ENCODE results near the gene FBXO47. TPM values are rescaled to one million over a fixed set of nuclear protein-coding genes. Genes with fewer than 3 reads are reported as not detected.
"Not testable (repeated sequence)": the region's sequence is repeated elsewhere in the genome, so short reads cannot be mapped to it uniquely, and the experiment has no call there.

FBXO47 gene
- total and polyA plus RNA-seq, 3 donors from 2014 or later: 5.8 to 11.6 (median 6.3) TPM

GRCh38 chr17:38981636-38982035 lies 14.4 kb upstream of the FBXO47 start:
- H3K4me1 ChIP-seq: no peaks in the 10 kb centered on the region
- no peak overlapping the region for H3K4me3 ChIP-seq
- TF ChIP-seq CTCF (IDR thresholded peaks at IDR 0.05) (no peak), POLR2A (IDR thresholded peaks at IDR 0.05) (no peak)
- H3K9me3 ChIP-seq: no peaks in the 10 kb centered on the region
- 51 to 63% methylated on average over 2 of the region's 2 CpGs for WGBS, 2 donors
- H3K27ac ChIP-seq: no peak overlapping the region
- intact Hi-C loops (cut with DNase I; ENCODE audit: low total_unique reads): loop anchor here (5.0 to 10.0 kb wide), 2 partner anchors 103 to 171 kb away; partner anchors contain the start of gene PLXDC1
- H3K36me3 ChIP-seq (ENCODE audit: low read depth, missing control alignments): no peaks in the 10 kb centered on the region
- H3K27me3 ChIP-seq: no peaks in the 10 kb centered on the region
- DNase-seq: no peak

GRCh38 chr17:38980490-38981217 lies 13.5 kb upstream of the FBXO47 start:
- intact Hi-C loops (cut with DNase I; ENCODE audit: low total_unique reads): loop anchor here (5.0 to 10.0 kb wide), 2 partner anchors 104 to 172 kb away; partner anchors contain the start of gene PLXDC1
- DNase-seq: no peak
- H3K4me3 ChIP-seq: no peak overlapping the region
- H3K27me3 ChIP-seq: no peaks in the 10 kb centered on the region
- no peaks in the 10 kb centered on the region for H3K4me1 ChIP-seq
- no peak for TF ChIP-seq POLR2A (IDR thresholded peaks at IDR 0.05)
- no peak for TF ChIP-seq CTCF (IDR thresholded peaks at IDR 0.05)
- H3K27ac ChIP-seq: no peak overlapping the region
- no peaks in the 10 kb centered on the region for H3K36me3 ChIP-seq (ENCODE audit: low read depth, missing control alignments)
- no peaks in the 10 kb centered on the region for H3K9me3 ChIP-seq
- 36 to 59% methylated on average over 3 of the region's 3 CpGs for WGBS, 2 donors

GRCh38 chr17:38978180-38978579 lies 11.0 kb upstream of the FBXO47 start:
- Histone ChIP-seq H3K27me3 (no peaks in the 10 kb centered on the region), H3K4me3 (no peak overlapping the region), H3K36me3 (ENCODE audit: low read depth, missing control alignments) (no peaks in the 10 kb centered on the region), H3K9me3 (no peaks in the 10 kb centered on the region), H3K4me1 (no peaks in the 10 kb centered on the region), H3K27ac (no peak overlapping the region)
- intact Hi-C loops (cut with DNase I; ENCODE audit: low total_unique reads): no loop called here
- no peak for DNase-seq
- 95 to 96% methylated on average over 4 of the region's 4 CpGs for WGBS, 2 donors
- no peak for TF ChIP-seq POLR2A (IDR thresholded peaks at IDR 0.05)
- no peak for TF ChIP-seq CTCF (IDR thresholded peaks at IDR 0.05)

- H3K4me3 ChIP-seq; H3K4me1 ChIP-seq; H3K27ac ChIP-seq; H3K36me3 ChIP-seq (ENCODE audit: low read depth, missing control alignments); DNase-seq; intact Hi-C loops (cut with DNase I; ENCODE audit: low total_unique reads); H3K27me3 ChIP-seq; H3K9me3 ChIP-seq: not testable (repeated sequence)
- WGBS, 2 donors: 69 to 85% methylated on average over 6 of the region's 6 CpGs
Measured at GRCh38 chr17:38976187-38976551, 9.0 kb upstream of the FBXO47 start.

GRCh38 chr17:38970804-38971203 lies 3.6 kb upstream of the FBXO47 start:
- Histone ChIP-seq H3K27ac (no peak overlapping the region), H3K9me3 (no peaks in the 10 kb centered on the region), H3K36me3 (ENCODE audit: low read depth, missing control alignments) (no peaks in the 10 kb centered on the region), H3K4me3 (no peak overlapping the region), H3K27me3 (no peaks in the 10 kb centered on the region), H3K4me1 (no peaks in the 10 kb centered on the region)
- WGBS, 2 donors: 89 to 90% methylated on average over 5 of the region's 5 CpGs
- DNase-seq: no peak
- TF ChIP-seq POLR2A (IDR thresholded peaks at IDR 0.05) (no peak), CTCF (IDR thresholded peaks at IDR 0.05) (no peak)
- intact Hi-C loops (cut with DNase I; ENCODE audit: low total_unique reads): no loop called here

All from testis (tissue), 3 donors.